ENCODE results near the gene PHACTR3. TPM values are rescaled to one million over a fixed set of nuclear protein-coding genes. Genes with fewer than 3 reads are reported as not detected.

Gene PHACTR3
- total and polyA plus RNA-seq, 2 donors (not counting 3 experiments of a cell fraction or from before 2014, with no cell fraction given), result not detected

GRCh38 chr20:59746155-59746554 is 141.8 kb downstream of the PHACTR3 start:
- Histone ChIP-seq H3K4me2 (ENCODE audit: insufficient read depth, low read length) (no peak overlapping the region), H3K27me3 (ENCODE audit: control insufficient read depth in 2 of 2, insufficient read depth in 2 of 2, low read length in 2 of 2) (no peaks in the 10 kb centered on the region), H4K20me1 (replicated peaks; ENCODE audit: control insufficient read depth, extremely low read depth, insufficient read depth, low read length) (no peaks in the 10 kb centered on the region), H3K9me3 (replicated peaks; ENCODE audit: control insufficient read depth, insufficient read depth, low read length) (no peaks in the 10 kb centered on the region), H3K79me2 (ENCODE audit: control insufficient read depth, insufficient read depth, low read length) (no peaks in the 10 kb centered on the region), H3K9ac (replicated peaks; ENCODE audit: extremely low read depth, insufficient read depth, low read length) (no peak overlapping the region), H2AFZ (ENCODE audit: low read depth, low read length) (no peak overlapping the region), H3K4me3 (replicated peaks in 1 of 3; ENCODE audit: insufficient read depth in 1 of 3, low read depth in 1 of 3, low read length in 3 of 3) (no peak overlapping the region), H3K36me3 (ENCODE audit: control insufficient read depth in 2 of 2, extremely low read depth in 1 of 2, insufficient read depth in 2 of 2, low read length in 2 of 2) (no peaks in the 10 kb centered on the region), H3K27ac (ENCODE audit: insufficient read depth, low read depth, low read length) (no peak overlapping the region), H3K9me1 (replicated peaks; ENCODE audit: control insufficient read depth, extremely low read depth, insufficient read depth, low read length) (no peaks in the 10 kb centered on the region), H3K4me1 (ENCODE audit: control insufficient read depth, extremely low read depth, insufficient read depth, low read length) (no peaks in the 10 kb centered on the region)
- TF ChIP-seq POLR2AphosphoS5 (IDR thresholded peaks at IDR 0.05; ENCODE audit: insufficient read depth, low read depth, low read length) (no peak), FOS (IDR thresholded peaks at IDR 0.05; ENCODE audit: borderline replicate concordance, insufficient read depth, low read length) (no peak), GATA2 (IDR thresholded peaks at IDR 0.05; ENCODE audit: insufficient read depth, insufficient read length, low read depth, low read length) (no peak), MYC (IDR thresholded peaks at IDR 0.05; ENCODE audit: low read depth, low read length) (no peak), MAX (IDR thresholded peaks at IDR 0.05; ENCODE audit: insufficient read depth, insufficient read length) (no peak), POLR2A (IDR thresholded peaks at IDR 0.05; ENCODE audit: low read depth, low read length) (no peak), EZH2 (IDR thresholded peaks at IDR 0.05; ENCODE audit: borderline replicate concordance, low read depth, low read length, severe bottlenecking) (no peak), CTCF (IDR thresholded peaks at IDR 0.05; ENCODE audit: extremely low read depth in 1 of 2, insufficient read depth in 1 of 2, low read depth in 1 of 2, low read length in 2 of 2) (no peak), JUN (IDR thresholded peaks at IDR 0.05; ENCODE audit: borderline replicate concordance, insufficient read depth, insufficient read length, low read depth) (no peak)
- intact Hi-C loops (cut with micrococcal nuclease) (no loop called here), dilution Hi-C loops (cut with MboI; ENCODE audit: extremely low pct_ligation_motif_present, low sequenced_read_pairs) (no loop called here)
- no TSS peak for BruUV-seq (replicated peaks)
- POLR2A ChIA-PET, result no interaction called here
- CTCF ChIA-PET, result no interaction called here
- DNase-seq (ENCODE audit: low read depth, low spot score), result no peak
- FAIRE-seq, result no peak
